Naive thymus-derived CD4-positive, alpha-beta T cell (primary cell): ENCODE measurements around the gene ID2. TPM values are rescaled to one million over a fixed set of nuclear protein-coding genes. Genes with fewer than 3 reads are reported as not detected.

Source experiments
- ATAC-seq: fragments of 150-1000 bp; cut with Tn5 transposase; 2 replicates; pipeline ENCODE4 v1.10.0; 2021; ENCODE audit warnings: mild to moderate bottlenecking, moderate library complexity
- CTCF ChIA-PET: fragments of 350-600 bp; sonication (Branson Sonifier 250); formaldehyde crosslinking; loops from one replicate; lab custom pipeline; 2021; ENCODE audit warnings: antibody characterized with exemption; lab: Charles Lee
- POLR2A ChIA-PET: fragments of 350-600 bp; sonication (Branson Sonifier 250); formaldehyde crosslinking; loops from one replicate; lab custom pipeline; 2021; ENCODE audit warnings: antibody characterized with exemption, inconsistent platforms; lab: Charles Lee
- DNase-seq, 9 donors: peaks; one replicate each; pipeline versions ENCODE4 v3.0.0 to v3.0.0-alpha.2; 2020 to 2022; ENCODE audit warnings: mixed read lengths in 1 of 9
- H3K27ac ChIP-seq: one replicate; pipeline ENCODE4 v1.7.0; 2013; ENCODE audit warnings: mild to moderate bottlenecking, low read depth, low read length, moderate library complexity
- H3K27me3 ChIP-seq, 2 donors: one replicate each; pipeline ENCODE4 v1.7.0; 2013; ENCODE audit warnings: low read length in 2 of 2, mild to moderate bottlenecking in 2 of 2, moderate library complexity in 2 of 2; ENCODE audit not compliant: control insufficient read depth in 2 of 2, insufficient read depth in 2 of 2
- H3K36me3 ChIP-seq, 3 experiments: 1 replicate in 2 of 3; 2 replicates in 1 of 3; pipeline ENCODE4 v1.7.0; 2013; ENCODE audit warnings: low read length in 3 of 3, mild to moderate bottlenecking in 3 of 3, moderate library complexity in 1 of 3; ENCODE audit not compliant: insufficient read depth in 3 of 3, control insufficient read depth in 2 of 3
- H3K4me1 ChIP-seq, 2 donors: one replicate each; pipeline ENCODE4 v1.7.0; 2013; ENCODE audit warnings: low read length in 2 of 2, mild to moderate bottlenecking in 2 of 2, moderate library complexity in 1 of 2; ENCODE audit not compliant: control insufficient read depth in 2 of 2, insufficient read depth in 2 of 2
- H3K4me3 ChIP-seq: 2 replicates; pipeline ENCODE4 v1.7.0; 2013; ENCODE audit warnings: mild to moderate bottlenecking, low read length
- H3K9me3 ChIP-seq, 3 experiments: 1 replicate in 2 of 3; 2 replicates in 1 of 3; pipeline ENCODE4 v1.7.0; 2013; ENCODE audit warnings: low read length in 3 of 3; ENCODE audit not compliant: control insufficient read depth in 2 of 3
- H3K27ac Mint-ChIP-seq, 9 donors: one replicate each; pipeline ENCODE4 v1.8.0; 2020 to 2022; ENCODE audit warnings: mixed read lengths in 9 of 9, mild to moderate bottlenecking in 8 of 9, moderate library complexity in 5 of 9, inconsistent platforms in 2 of 9
- H3K27me3 Mint-ChIP-seq, 5 donors: one replicate each; pipeline ENCODE4 v1.8.0; 2021 to 2022; ENCODE audit warnings: mixed read lengths in 5 of 5, mild to moderate bottlenecking in 1 of 5
- H3K36me3 Mint-ChIP-seq, 5 donors: one replicate each; pipeline ENCODE4 v1.8.0; 2020 to 2022; ENCODE audit warnings: mixed read lengths in 5 of 5, mild to moderate bottlenecking in 3 of 5, inconsistent platforms in 1 of 5
- H3K4me1 Mint-ChIP-seq, 7 donors: one replicate each; pipeline ENCODE4 v1.8.0; 2020 to 2022; ENCODE audit warnings: mixed read lengths in 7 of 7, mild to moderate bottlenecking in 3 of 7, inconsistent platforms in 1 of 7
- H3K4me3 Mint-ChIP-seq, 10 donors: one replicate each; pipeline ENCODE4 v1.8.0; 2020 to 2022; ENCODE audit warnings: mild to moderate bottlenecking in 10 of 10, mixed read lengths in 10 of 10, moderate library complexity in 6 of 10, inconsistent platforms in 2 of 10
- H3K9me3 Mint-ChIP-seq, 11 donors: one replicate each; pipeline ENCODE4 v1.8.0; 2020 to 2022; ENCODE audit warnings: mixed read lengths in 11 of 11, mild to moderate bottlenecking in 4 of 11, inconsistent platforms in 1 of 11, moderate library complexity in 1 of 11
- intact Hi-C, 2 donors: fragments of 100-400 bp; cut with micrococcal nuclease; formaldehyde crosslinking; loops; one replicate each; pipeline ENCODE4 v1.15.1; 2023
- polyA plus RNA-seq, 2 donors: library from polyadenylated mRNA; unstranded; fragments of 300-500 nt; fragmentation: Illumina TruSeq; gene quantifications; one replicate each; pipeline ENCODE4 v1.2.3, GENCODE V29; 2021
- total RNA-seq, 6 experiments: library from RNA in 5 of 6; stranded (reverse) in 5 of 6; gene quantifications; 1 replicate in 5 of 6; 2 replicates in 1 of 6; pipeline ENCODE4 v1.2.3 and lab custom pipeline; 2021 to 2026

ID2 gene
- total and polyA plus RNA-seq, 7 experiments from 2014 or later: 43.0 to 309 (median 177) TPM

DNA sequence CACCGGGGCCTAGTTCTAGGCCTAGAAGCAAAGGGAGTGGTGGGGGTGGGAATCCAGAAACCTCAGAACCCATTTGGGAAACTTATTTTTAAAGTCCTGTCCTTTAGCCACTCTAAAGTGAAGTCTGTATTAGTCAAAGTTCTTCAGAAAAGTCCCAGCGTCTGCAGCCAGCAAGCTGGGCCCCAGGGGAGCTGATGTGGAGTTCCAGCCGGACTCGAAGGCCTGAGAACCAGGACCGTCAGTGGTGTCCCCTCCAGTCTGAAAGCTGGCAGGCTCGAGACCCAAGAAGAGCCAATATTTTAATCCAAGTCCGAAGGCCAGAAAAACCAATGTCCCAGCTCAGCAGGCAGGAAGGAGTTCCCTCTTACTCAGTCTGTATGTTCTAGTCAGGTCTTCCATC is 32.4 kb downstream of the ID2 start:
- Mint-ChIP-seq H3K36me3 (peaks cover 0 to 4% (median 4%) of the 10 kb centered on the region in 5 donors), H3K9me3 (peaks cover 0 to 18% (median 6%) of the 10 kb centered on the region in 11 donors), H3K4me3 (no peak overlapping the region), H3K4me1 (no peaks in the 10 kb centered on the region), H3K27ac (no peak overlapping the region), H3K27me3 (peaks cover 0 to 19% (median 10%) of the 10 kb centered on the region in 5 donors)
- POLR2A ChIA-PET: no interaction called here
- DNase-seq (no peak), ATAC-seq (no peak)
- no peaks in the 10 kb centered on the region for H3K27me3 ChIP-seq
- CTCF ChIA-PET: no interaction called here
- no peaks in the 10 kb centered on the region for H3K4me1 ChIP-seq
- no peak overlapping the region for H3K27ac ChIP-seq
- no peaks in the 10 kb centered on the region for H3K9me3 ChIP-seq
- H3K4me3 ChIP-seq: no peak overlapping the region
- H3K36me3 ChIP-seq: no peaks in the 10 kb centered on the region
- intact Hi-C loops: no loop called here

DNA sequence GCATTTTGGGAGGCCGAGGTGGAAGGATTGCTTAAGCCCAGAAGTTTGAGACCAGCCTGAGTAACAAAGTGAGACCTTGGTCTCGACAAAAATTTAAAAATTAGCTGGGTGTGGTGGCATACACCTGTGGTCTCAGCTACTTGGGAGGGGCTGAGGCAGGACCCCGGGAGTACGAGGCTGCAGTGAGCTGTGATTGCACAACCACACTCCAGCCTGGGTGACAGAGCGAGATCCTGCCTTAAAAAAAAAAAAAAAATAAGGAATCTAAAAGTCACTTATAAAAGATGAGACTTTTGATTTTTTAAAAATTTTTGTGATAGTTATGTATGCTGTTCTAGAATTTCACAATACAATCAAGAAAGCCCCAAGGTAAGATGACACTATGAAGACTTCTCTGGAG is 33.1 kb downstream of the ID2 start:
- Mint-ChIP-seq H3K9me3 (peaks cover 0 to 18% (median 6%) of the 10 kb centered on the region in 11 donors), H3K27me3 (peaks cover 0 to 19% (median 10%) of the 10 kb centered on the region in 5 donors), H3K36me3 (peaks cover 0 to 4% (median 4%) of the 10 kb centered on the region in 5 donors), H3K4me1 (no peaks in the 10 kb centered on the region), H3K4me3 (no peak overlapping the region), H3K27ac (no peak overlapping the region)
- intact Hi-C loops: no loop called here
- CTCF ChIA-PET: no interaction called here
- no peak overlapping the region for H3K27ac ChIP-seq
- ATAC-seq: no peak
- no peaks in the 10 kb centered on the region for H3K27me3 ChIP-seq
- DNase-seq: no peak
- no peak overlapping the region for H3K4me3 ChIP-seq
- no peaks in the 10 kb centered on the region for H3K36me3 ChIP-seq
- H3K9me3 ChIP-seq: no peaks in the 10 kb centered on the region
- H3K4me1 ChIP-seq: no peaks in the 10 kb centered on the region
- POLR2A ChIA-PET: no interaction called here

DNA sequence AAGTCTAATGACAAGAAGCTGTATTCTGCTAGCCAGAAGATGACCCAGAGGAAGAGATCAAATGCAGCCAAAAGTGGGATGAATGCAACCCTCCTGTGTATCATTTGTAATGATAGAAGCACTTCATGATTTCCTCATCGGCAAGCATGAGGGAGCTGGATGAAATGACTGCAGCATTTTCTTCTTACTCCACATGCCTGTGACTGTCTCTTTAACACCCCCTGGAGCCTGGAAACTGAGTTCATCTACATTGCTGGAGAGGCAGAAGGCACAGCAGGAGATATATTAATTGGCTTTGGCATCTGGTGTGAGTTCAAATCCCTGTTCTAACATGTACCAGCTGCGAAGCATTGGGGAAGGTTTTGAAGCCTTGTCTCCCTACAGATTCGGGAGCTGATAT is 37.7 kb downstream of the ID2 start:
- H3K4me3 ChIP-seq: no peak overlapping the region
- no peak overlapping the region for H3K27ac ChIP-seq
- intact Hi-C loops: no loop called here
- H3K4me1 Mint-ChIP-seq: no peaks in the 10 kb centered on the region
- ChIA-PET POLR2A (no interaction called here), CTCF (no interaction called here)
- H3K4me3 Mint-ChIP-seq: no peak overlapping the region
- H3K27me3 Mint-ChIP-seq: peaks cover 0 to 10% (median 2%) of the 10 kb centered on the region in 5 donors
- no peak overlapping the region for H3K27ac Mint-ChIP-seq
- DNase-seq (no peak), ATAC-seq (no peak)
- H3K36me3 Mint-ChIP-seq: peaks cover 0 to 9% (median 4%) of the 10 kb centered on the region in 5 donors
- no peaks in the 10 kb centered on the region for H3K9me3 ChIP-seq
- H3K27me3 ChIP-seq: no peaks in the 10 kb centered on the region
- H3K36me3 ChIP-seq: no peaks in the 10 kb centered on the region
- peaks cover 0 to 18% (median 6%) of the 10 kb centered on the region in 11 donors for H3K9me3 Mint-ChIP-seq
- H3K4me1 ChIP-seq: no peaks in the 10 kb centered on the region

DNA sequence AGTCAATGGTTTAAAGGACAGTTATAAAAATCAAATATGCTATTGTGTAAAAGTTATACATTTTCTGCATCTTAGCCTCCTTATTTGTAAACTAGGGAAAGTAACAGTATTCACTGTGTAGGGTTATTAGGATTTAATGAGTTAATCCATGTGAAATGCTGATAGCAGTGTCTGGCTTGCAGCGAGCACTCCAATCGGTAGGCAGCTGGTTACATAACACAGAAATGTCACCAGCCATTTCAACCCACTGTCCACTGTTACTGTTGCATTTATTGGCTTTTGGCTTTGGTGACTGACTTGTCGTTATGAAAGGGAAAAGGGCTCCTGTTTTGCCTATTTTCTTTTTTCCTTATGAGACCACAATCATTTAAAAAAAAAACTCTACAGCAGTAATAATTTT is 38.9 kb downstream of the ID2 start:
- Mint-ChIP-seq H3K4me1 (no peaks in the 10 kb centered on the region), H3K27ac (no peak overlapping the region), H3K27me3 (peaks cover 0 to 6% (median 0%) of the 10 kb centered on the region in 5 donors), H3K4me3 (no peak overlapping the region), H3K9me3 (peaks cover 0 to 14% (median 5%) of the 10 kb centered on the region in 11 donors), H3K36me3 (peaks cover 0 to 12% (median 2%) of the 10 kb centered on the region in 5 donors)
- Histone ChIP-seq H3K4me3 (no peak overlapping the region), H3K27me3 (no peaks in the 10 kb centered on the region), H3K27ac (no peak overlapping the region), H3K4me1 (no peaks in the 10 kb centered on the region), H3K36me3 (no peaks in the 10 kb centered on the region), H3K9me3 (no peaks in the 10 kb centered on the region)
- ChIA-PET POLR2A (no interaction called here), CTCF (interaction anchor here (0.6 kb wide), 1 partner anchor 1798 kb away, joined by 3 read pairs; no protein-coding TSS in a partner anchor)
- no peak for DNase-seq
- no peak for ATAC-seq
- intact Hi-C loops: no loop called here

DNA sequence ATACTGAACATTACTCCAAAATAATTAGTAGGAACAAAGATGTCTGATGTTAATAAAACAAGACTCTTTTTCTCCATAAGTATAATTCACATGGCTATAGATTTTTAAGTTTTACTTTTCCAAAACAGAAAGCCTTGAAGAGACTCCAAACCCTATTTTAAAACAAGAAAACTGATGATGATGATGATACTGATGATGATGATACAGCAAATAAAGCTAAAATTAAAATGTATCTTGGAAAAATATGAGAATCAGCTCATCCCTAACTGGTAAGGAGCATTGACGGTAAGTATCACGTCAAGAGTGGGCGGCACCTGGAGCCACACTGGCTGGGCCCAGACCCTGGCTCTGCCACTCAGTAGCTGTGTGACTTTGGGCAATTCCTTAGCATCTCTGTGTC is 39.6 kb downstream of the ID2 start:
- POLR2A ChIA-PET: no interaction called here
- no peak for DNase-seq
- no peaks in the 10 kb centered on the region for H3K4me1 Mint-ChIP-seq

DNA sequence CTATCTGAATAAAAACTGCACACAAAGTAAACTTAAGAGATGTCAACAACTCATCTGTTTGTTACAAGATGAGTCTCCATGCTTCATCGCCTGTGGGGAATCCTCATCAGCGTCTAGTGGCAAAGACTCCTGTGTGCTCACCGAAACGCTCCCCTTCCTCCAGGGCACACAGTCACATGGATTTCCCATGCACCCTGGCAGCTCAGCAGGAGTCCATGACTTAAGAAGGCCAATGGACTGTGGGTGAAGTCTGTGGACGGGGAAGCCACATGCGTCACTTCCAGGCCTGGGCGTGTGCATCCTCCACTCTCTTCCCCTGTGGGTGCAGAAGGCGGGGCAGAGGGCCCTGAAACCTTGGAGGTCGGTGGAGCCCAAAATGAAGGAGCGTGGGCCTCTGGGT is 41.1 kb downstream of the ID2 start:
- H3K4me3 Mint-ChIP-seq: no peak overlapping the region
- no peaks in the 10 kb centered on the region for H3K4me1 ChIP-seq
- H3K27me3 Mint-ChIP-seq: no peaks in the 10 kb centered on the region
- no peaks in the 10 kb centered on the region for H3K4me1 Mint-ChIP-seq
- H3K27me3 ChIP-seq: no peaks in the 10 kb centered on the region
- no peaks in the 10 kb centered on the region for H3K9me3 ChIP-seq
- intact Hi-C loops: no loop called here
- CTCF ChIA-PET: no interaction called here
- ATAC-seq: no peak
- POLR2A ChIA-PET: no interaction called here
- H3K36me3 Mint-ChIP-seq: peaks cover 0 to 13% (median under 1%) of the 10 kb centered on the region in 5 donors
- no peak overlapping the region for H3K27ac Mint-ChIP-seq
- H3K4me3 ChIP-seq: no peak overlapping the region
- H3K36me3 ChIP-seq: peaks cover 0 to 11% (median 3%) of the 10 kb centered on the region in 3 experiments
- H3K9me3 Mint-ChIP-seq: no peaks in the 10 kb centered on the region
- H3K27ac ChIP-seq: no peak overlapping the region
- no peak for DNase-seq

More for the DNA sequence above, 39.6 kb downstream of the ID2 start:
- peaks cover 0 to 8% (median 0%) of the 10 kb centered on the region in 11 donors for H3K9me3 Mint-ChIP-seq
- Histone ChIP-seq H3K27ac (no peak overlapping the region), H3K4me1 (no peaks in the 10 kb centered on the region), H3K27me3 (no peaks in the 10 kb centered on the region), H3K4me3 (no peak overlapping the region), H3K9me3 (no peaks in the 10 kb centered on the region), H3K36me3 (peaks cover 0 to 4% (median 0%) of the 10 kb centered on the region in 3 experiments)
- CTCF ChIA-PET: no interaction called here
- no peak for ATAC-seq
- H3K36me3 Mint-ChIP-seq: peaks cover 0 to 12% (median 0%) of the 10 kb centered on the region in 5 donors
- intact Hi-C loops: no loop called here
- H3K4me3 Mint-ChIP-seq: no peak overlapping the region
- H3K27me3 Mint-ChIP-seq: no peaks in the 10 kb centered on the region
- H3K27ac Mint-ChIP-seq: no peak overlapping the region

DNA sequence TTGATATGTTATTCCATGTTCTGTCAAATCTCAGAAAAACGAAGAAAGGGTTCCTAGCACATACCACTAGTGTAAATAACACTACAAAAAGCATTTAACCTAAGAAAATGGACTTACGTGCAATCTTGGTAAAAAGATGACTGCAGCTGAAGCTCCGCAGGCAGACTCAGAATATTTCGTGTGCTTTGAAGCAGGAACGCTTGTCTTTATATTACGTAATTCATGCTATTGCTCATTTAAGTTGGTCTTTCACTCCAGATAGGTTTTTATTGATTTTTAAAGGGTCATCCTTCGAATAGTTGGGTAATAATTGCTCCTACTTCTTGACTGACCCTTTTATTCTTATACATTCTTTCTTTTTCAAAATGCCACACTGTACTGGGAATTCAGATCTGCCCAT is 44.0 kb downstream of the ID2 start:
- H3K4me3 Mint-ChIP-seq: no peak overlapping the region
- H3K4me1 ChIP-seq: no peaks in the 10 kb centered on the region
- ChIA-PET POLR2A (no interaction called here), CTCF (no interaction called here)
- no peaks in the 10 kb centered on the region for H3K4me1 Mint-ChIP-seq
- no peaks in the 10 kb centered on the region for H3K9me3 Mint-ChIP-seq
- intact Hi-C loops: no loop called here
- H3K27me3 ChIP-seq: no peaks in the 10 kb centered on the region
- DNase-seq (no peak), ATAC-seq (no peak)
- peaks cover 4 to 32% (median 21%) of the 10 kb centered on the region in 5 donors for H3K36me3 Mint-ChIP-seq
- no peak overlapping the region for H3K27ac ChIP-seq
- no peaks in the 10 kb centered on the region for H3K9me3 ChIP-seq
- no peaks in the 10 kb centered on the region for H3K27me3 Mint-ChIP-seq
- H3K27ac Mint-ChIP-seq: no peak overlapping the region
- H3K36me3 ChIP-seq: peaks cover 8 to 28% (median 10%) of the 10 kb centered on the region in 3 experiments
- H3K4me3 ChIP-seq: no peak overlapping the region
